Right lobe of liver (tissue), 6 donors: ENCODE measurements around the gene ATXN1L. TPM values are rescaled to one million over a fixed set of nuclear protein-coding genes. Genes with fewer than 3 reads are reported as not detected.

Experiments
- ATAC-seq, 4 donors: fragments of 200-7000 bp; cut with Tn5 transposase; one replicate each; pipeline ENCODE4 v1.9.1; 2020; ENCODE audit warnings: mild to moderate bottlenecking in 4 of 4, moderate library complexity in 4 of 4
- DNase-seq, 3 donors: peaks; one replicate each; pipeline ENCODE4 v3.0.0-alpha.2; 2020
- H3K27ac ChIP-seq, 3 donors: fragments of 200-600 bp; one replicate each; pipeline ENCODE4 v1.8.0; 2022
- H3K27me3 ChIP-seq, 2 donors: fragments of 200-600 bp; one replicate each; pipeline ENCODE4 v1.8.0; 2022
- H3K36me3 ChIP-seq, 4 donors: fragments of 200-600 bp; sonication (generic) in 1 of 4; one replicate each; pipeline versions ENCODE4 v1.5.1 to v1.8.0; 2017 to 2022; ENCODE audit warnings: control low read depth in 1 of 4
- H3K4me1 ChIP-seq, 4 donors: fragments of 200-600 bp; sonication (generic) in 1 of 4; one replicate each; pipeline versions ENCODE4 v1.5.1 to v1.8.0; 2017 to 2022; ENCODE audit warnings: control low read depth in 1 of 4
- H3K4me3 ChIP-seq, 3 donors: fragments of 200-600 bp; one replicate each; pipeline ENCODE4 v1.8.0; 2022
- H3K9me3 ChIP-seq, 4 donors: fragments of 200-600 bp; sonication (generic) in 1 of 4; one replicate each; pipeline versions ENCODE4 v1.5.1 to v1.8.0; 2017 to 2022; ENCODE audit warnings: control low read depth in 1 of 4
- POLR2A ChIP-seq: fragments of 450-650 bp; IDR thresholded peaks from one replicate; pipeline ENCODE4 v1.6.1; 2017; ENCODE audit warnings: antibody characterized with exemption, mild to moderate bottlenecking
- WGBS: methylation state at CpG from one replicate; pipeline ENCODE4 v1.1.6; 2018; ENCODE audit warnings: low coverage, low lambda C conversion rate; ENCODE audit not compliant: insufficient coverage; ENCODE audit errors: missing lambda C conversion rate; 5-methylcytosine and 5-hydroxymethylcytosine counted together
- intact Hi-C, 2 donors: fragments of 100-400 bp; cut with DNase I; formaldehyde crosslinking; loops; one replicate each; pipeline versions ENCODE4 v1.11.2 to v1.14.1; 2022
- total RNA-seq, 6 experiments: library from RNA; depleted of rRNA in 2 of 6; stranded (reverse); fragments of >200 nt in 2 of 6; fragmentation: NEBNext Ultra II Directional in 3 of 6; extraction: Animal tissue kit (Norgen Biotek cat#: 25700) in 3 of 6; gene quantifications; one replicate each; pipeline versions ENCODE4 v1.1.0 to v1.2.4, GENCODE V29; 2016 to 2023
- TF ChIP-seq, protein P1 (sequence below), 4 donors: fragments of 200-600 bp in 3 of 4; fragments of 450-650 bp in 1 of 4; IDR thresholded peaks; one replicate each; pipeline versions ENCODE4 v1.5.1 to v1.8.0; 2016 to 2022; ENCODE audit warnings: antibody characterized with exemption in 4 of 4, mild to moderate bottlenecking in 2 of 4
- donor health status: DM: no; HTN: yes; CAD: no.
- donor health status: DM: no; HTN: no; CAD: no.
- donor health status: DM: no; HTN: no; CAD: no.
- donor health status: DM: no; HTN: yes; CAD: no.
- donor health status: DM: no; HTN: yes; CAD: no.

The ATXN1L gene
- total RNA-seq, 6 experiments from 2014 or later = 9.2 to 11.9 (median 10.3) TPM

GRCh38 chr16:71867939-71868338, 22.2 kb downstream of the ATXN1L start:
- TF ChIP-seq, protein P1, sequence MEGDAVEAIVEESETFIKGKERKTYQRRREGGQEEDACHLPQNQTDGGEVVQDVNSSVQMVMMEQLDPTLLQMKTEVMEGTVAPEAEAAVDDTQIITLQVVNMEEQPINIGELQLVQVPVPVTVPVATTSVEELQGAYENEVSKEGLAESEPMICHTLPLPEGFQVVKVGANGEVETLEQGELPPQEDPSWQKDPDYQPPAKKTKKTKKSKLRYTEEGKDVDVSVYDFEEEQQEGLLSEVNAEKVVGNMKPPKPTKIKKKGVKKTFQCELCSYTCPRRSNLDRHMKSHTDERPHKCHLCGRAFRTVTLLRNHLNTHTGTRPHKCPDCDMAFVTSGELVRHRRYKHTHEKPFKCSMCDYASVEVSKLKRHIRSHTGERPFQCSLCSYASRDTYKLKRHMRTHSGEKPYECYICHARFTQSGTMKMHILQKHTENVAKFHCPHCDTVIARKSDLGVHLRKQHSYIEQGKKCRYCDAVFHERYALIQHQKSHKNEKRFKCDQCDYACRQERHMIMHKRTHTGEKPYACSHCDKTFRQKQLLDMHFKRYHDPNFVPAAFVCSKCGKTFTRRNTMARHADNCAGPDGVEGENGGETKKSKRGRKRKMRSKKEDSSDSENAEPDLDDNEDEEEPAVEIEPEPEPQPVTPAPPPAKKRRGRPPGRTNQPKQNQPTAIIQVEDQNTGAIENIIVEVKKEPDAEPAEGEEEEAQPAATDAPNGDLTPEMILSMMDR (IDR thresholded peaks at IDR 0.05) = no peak
- TF ChIP-seq POLR2A = no peak
- ATAC-seq (no peak), DNase-seq (no peak)
- Histone ChIP-seq H3K27me3 (no peaks in the 10 kb centered on the region), H3K4me3 (no peak overlapping the region), H3K4me1 (peaks cover 0 to 13% (median 3%) of the 10 kb centered on the region in 4 donors), H3K9me3 (no peaks in the 10 kb centered on the region), H3K27ac (no peak overlapping the region), H3K36me3 (no peaks in the 10 kb centered on the region)
- intact Hi-C loops = no loop called here
- 100% methylated on average over 3 of the region's 3 CpGs for WGBS

- Histone ChIP-seq H3K4me3 (no peak overlapping the region), H3K36me3 (no peaks in the 10 kb centered on the region), H3K27me3 (no peaks in the 10 kb centered on the region), H3K4me1 (peaks cover 0 to 6% (median 3%) of the 10 kb centered on the region in 4 donors), H3K9me3 (no peaks in the 10 kb centered on the region), H3K27ac (no peak overlapping the region)
- no peak for ATAC-seq
- WGBS = 100% methylated on average over 1 of the region's 1 CpG
- no peak for DNase-seq
- intact Hi-C loops = no loop called here
- TF ChIP-seq POLR2A = no peak
- TF ChIP-seq, protein P1 (IDR thresholded peaks at IDR 0.05) = no peak
These were observed 23.3 kb downstream of the ATXN1L start for GRCh38 chr16:71869089-71869488.

GRCh38 chr16:71870818-71871217, 25.0 kb downstream of the ATXN1L start:
- H3K9me3 ChIP-seq = no peaks in the 10 kb centered on the region
- ATAC-seq = no peak
- no peaks in the 10 kb centered on the region for H3K27me3 ChIP-seq
- no peak overlapping the region for H3K27ac ChIP-seq
- no peak overlapping the region for H3K4me3 ChIP-seq
- intact Hi-C loops = no loop called here
- DNase-seq = no peak
- H3K36me3 ChIP-seq = no peaks in the 10 kb centered on the region
- TF ChIP-seq, protein P1 (IDR thresholded peaks at IDR 0.05) = no peak
- TF ChIP-seq POLR2A = no peak
- H3K4me1 ChIP-seq = no peaks in the 10 kb centered on the region
- 85% methylated on average over 2 of the region's 2 CpGs for WGBS

DNA sequence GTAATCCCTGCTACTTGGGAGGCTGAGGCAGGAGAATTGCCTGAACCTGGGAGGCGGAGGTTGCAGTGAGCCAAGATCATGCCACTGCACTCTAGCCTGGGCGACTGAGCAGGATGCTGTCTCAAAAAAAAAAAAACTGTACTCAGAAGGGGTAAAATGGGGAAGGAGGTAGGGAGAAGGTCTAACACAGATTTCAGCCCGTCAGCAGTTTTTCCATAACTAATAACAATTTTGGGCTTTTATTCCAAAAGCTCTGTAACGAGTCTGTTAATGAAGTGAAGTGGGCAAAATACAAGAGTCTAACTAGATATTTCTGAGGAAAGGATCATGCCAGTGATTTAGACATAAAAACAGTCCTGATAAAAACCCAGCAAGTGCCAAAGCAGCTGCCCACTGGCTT, 27.4 kb downstream of the ATXN1L start:
- Histone ChIP-seq H3K36me3 (no peaks in the 10 kb centered on the region), H3K9me3 (no peaks in the 10 kb centered on the region), H3K27ac (no peak overlapping the region), H3K27me3 (no peaks in the 10 kb centered on the region), H3K4me3 (no peak overlapping the region), H3K4me1 (no peaks in the 10 kb centered on the region)
- WGBS = 83% methylated on average over 4 of the region's 4 CpGs
- intact Hi-C loops = no loop called here
- no peak for TF ChIP-seq POLR2A
- DNase-seq = no peak
- ATAC-seq = no peak

- H3K36me3 ChIP-seq = peaks cover 0 to 3% (median 0%) of the 10 kb centered on the region in 4 donors
- intact Hi-C loops = no loop called here
These were observed 33.1 kb downstream of the ATXN1L start for GRCh38 chr16:71878911-71879310.

More at GRCh38 chr16:71878911-71879310, 33.1 kb downstream of the ATXN1L start:
- TF ChIP-seq POLR2A = no peak
- TF ChIP-seq, protein P1 (IDR thresholded peaks at IDR 0.05) = no peak
- Histone ChIP-seq H3K4me3 (no peak overlapping the region), H3K27me3 (no peaks in the 10 kb centered on the region), H3K4me1 (peaks cover 0 to 9% (median 0%) of the 10 kb centered on the region in 4 donors), H3K27ac (no peak overlapping the region), H3K9me3 (no peaks in the 10 kb centered on the region)
- WGBS = 33% methylated on average over 4 of the region's 4 CpGs
- DNase-seq (no peak), ATAC-seq (peak in 2 of 4 donors; percentile 21 to 44)
